SK-MEL-5 (cell line): ENCODE measurements around the gene ARSA. TPM values are rescaled to one million over a fixed set of nuclear protein-coding genes. Genes with fewer than 3 reads are reported as not detected.

Source experiments
- DNase-seq: peaks from one replicate; pipeline ENCODE4 v3.0.0-alpha.2; 2016; ENCODE audit warnings: low read depth, low spot score
- in situ Hi-C: cut with HindIII; loops from 2 replicates; pipeline ENCODE4 v1.10.0; 2016; ENCODE audit warnings: low sequenced_read_pairs, high pct_unique_total_duplicates, low pct_unique_long_range_greater_than_20kb
- total RNA-seq: library from RNA; depleted of rRNA; stranded (reverse); fragments of >200 nt; shearing (Covaris generic); gene quantifications from 2 replicates; pipeline ENCODE4 v1.2.3, GENCODE V29; 2014

Gene ARSA
- total RNA-seq, 1 experiment from 2014 or later: 17.5 TPM

DNA sequence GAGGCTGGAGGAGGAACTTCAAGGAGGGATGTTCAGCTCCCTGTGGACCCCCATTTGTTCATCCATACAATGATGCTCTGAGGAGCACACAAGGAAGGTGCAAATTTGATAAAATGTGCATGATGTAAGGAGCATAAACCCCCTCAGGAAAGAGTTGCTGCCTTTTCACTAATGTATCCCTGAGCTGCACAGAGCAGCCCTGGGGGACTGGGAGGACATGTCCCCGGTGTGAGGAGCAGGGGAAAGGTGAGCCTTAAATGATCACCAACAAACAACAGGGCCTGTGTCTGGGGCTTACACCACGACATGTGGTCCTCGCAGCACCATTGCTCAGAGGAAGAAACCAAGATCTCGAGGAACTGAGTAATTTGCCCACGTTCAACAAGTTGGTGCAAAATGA is 30.9 kb downstream of the ARSA start:
- in situ Hi-C loops: no loop called here
- DNase-seq: no peak

DNA sequence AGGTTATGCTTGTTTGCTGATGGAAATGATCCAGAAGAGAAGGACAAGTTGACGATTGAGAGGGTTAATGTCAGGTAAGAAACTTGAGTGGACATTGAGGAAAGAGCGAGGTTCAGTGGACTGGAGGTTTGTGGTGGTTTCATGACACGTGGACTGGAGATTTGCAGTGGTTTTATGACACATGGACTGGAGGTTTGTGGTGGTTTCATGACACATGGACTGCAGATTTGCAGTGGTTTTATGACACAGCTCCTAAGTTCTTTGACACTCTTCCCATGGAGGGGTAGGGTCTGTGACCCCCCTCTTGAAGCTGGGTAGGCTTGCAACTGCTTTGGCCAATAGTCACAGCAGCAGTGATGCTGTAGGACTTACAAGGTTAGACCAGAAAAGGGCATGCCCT is 32.8 kb downstream of the ARSA start:
- in situ Hi-C loops: no loop called here
- DNase-seq: no peak

GRCh38 chr22:50587407-50587806 is 40.5 kb downstream of the ARSA start:
- no peak for DNase-seq
- in situ Hi-C loops: no loop called here

DNA sequence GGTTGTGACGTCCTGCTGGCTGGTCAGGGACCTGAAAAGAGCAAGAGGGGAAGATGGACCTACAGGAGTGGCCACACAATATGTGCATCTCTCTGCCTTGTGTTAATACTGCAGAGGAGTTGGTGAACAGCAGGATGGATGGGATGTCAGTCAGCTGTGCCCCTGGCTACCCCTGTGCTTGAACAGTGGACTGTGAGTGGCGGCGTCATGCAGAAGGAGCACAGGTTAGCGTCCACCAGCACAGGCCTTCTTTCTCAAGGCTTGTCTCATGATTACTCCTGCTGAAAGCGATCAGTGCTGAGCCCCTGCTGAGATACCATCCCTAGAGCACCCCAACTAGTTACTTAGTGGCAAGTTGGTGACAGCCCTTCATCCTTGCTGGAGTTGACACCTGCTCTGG is 41.5 kb downstream of the ARSA start:
- in situ Hi-C loops: no loop called here
- no peak for DNase-seq

DNA sequence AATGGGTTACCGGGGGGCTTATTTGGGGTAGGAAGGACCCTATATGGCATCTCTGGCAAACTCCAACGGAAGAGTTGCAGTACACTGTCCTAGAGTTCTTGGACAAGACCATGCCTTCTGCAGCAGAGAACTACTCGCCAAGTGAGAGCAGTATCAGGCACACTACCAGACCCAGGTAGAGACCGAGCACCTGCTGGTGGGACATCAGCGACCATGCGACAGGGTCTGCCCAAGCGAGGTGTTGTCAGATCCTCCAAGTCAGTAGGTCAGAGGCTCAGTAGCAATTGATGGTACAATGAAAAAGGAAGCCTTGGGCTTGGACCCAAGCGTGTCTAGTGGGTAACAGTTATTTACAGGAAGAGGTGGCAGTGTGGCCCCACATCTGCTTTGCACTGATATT is 42.2 kb downstream of the ARSA start:
- DNase-seq: no peak
- in situ Hi-C loops: no loop called here

- DNase-seq: no peak
- in situ Hi-C loops: no loop called here
Observed at GRCh38 chr22:50585238-50585637, 42.7 kb downstream of the ARSA start.

DNA sequence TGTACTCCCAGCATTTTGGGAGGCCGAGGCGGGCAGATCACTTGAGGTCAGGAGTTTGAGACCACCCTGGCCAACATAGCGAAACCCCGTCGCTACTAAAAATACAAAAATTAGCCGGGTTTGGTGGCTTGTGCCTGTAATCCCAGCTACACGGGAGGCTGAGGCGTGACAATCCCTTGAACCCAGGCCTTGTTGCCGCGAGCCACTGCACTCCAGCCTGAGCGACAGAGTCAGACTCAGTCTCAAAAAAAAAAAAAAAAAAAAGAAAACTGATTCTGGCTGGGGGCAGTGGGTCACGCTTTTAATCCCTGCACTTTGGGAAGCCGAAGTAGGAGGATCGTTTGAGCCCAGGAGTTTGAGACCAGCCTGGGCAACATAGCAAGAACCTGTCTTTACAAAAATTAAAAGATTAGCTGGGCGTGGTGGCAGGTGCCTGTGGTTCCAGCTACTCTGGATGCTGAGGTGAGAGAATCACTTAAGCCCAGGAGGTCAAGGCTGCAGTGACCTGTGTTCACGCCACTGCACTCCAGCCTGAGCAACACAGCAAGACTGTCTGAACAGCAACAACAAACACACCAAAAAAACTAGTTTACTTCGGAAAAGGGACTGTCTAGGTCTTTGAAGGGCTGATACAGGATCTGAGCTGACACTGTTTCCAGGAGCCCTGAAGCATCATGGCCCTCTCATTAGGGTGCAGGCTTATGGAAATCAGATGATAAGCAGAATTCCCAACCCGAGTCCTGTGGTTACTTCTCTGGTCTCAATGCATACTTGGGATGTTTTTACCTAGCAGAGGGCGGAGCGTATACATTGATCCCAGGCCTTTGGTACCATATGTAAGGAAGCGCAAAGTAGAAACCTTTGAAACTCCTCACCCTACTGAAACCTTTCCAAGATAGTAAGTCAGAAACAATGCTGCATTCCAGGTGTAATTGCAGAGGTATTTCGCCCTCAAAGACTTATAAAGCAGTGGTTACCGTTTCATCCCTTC is 43.6 kb downstream of the ARSA start:
- in situ Hi-C loops: no loop called here
- DNase-seq: no peak

DNA sequence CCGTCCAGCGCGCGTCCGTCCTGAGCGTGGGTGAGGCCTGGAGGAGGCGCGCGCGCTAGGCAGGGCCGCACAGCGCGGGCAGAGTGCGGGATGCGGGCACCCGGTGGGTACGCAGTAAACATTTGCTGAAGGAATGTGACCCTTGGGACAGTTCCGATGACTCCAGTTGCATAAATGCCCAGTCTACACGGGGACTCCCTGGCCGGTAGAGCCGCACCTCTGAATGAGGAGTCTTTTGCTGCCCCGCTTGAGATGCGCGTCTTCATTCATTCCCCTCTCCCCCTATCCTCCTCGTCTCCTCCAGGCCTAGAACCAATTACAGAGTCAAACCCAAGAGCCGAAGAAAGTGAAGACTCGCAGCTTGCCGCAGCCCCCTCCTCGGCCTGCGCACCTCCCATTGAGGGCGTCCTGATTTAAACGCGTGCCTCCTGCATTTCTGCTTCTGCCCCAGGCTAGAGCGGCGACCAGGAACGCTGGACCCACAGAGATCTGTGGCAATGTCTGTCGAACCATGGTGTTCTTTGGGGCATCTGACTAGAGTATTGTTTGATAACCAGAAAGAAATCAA is 44.6 kb downstream of the ARSA start:
- in situ Hi-C loops: no loop called here
- no peak for DNase-seq

DNA sequence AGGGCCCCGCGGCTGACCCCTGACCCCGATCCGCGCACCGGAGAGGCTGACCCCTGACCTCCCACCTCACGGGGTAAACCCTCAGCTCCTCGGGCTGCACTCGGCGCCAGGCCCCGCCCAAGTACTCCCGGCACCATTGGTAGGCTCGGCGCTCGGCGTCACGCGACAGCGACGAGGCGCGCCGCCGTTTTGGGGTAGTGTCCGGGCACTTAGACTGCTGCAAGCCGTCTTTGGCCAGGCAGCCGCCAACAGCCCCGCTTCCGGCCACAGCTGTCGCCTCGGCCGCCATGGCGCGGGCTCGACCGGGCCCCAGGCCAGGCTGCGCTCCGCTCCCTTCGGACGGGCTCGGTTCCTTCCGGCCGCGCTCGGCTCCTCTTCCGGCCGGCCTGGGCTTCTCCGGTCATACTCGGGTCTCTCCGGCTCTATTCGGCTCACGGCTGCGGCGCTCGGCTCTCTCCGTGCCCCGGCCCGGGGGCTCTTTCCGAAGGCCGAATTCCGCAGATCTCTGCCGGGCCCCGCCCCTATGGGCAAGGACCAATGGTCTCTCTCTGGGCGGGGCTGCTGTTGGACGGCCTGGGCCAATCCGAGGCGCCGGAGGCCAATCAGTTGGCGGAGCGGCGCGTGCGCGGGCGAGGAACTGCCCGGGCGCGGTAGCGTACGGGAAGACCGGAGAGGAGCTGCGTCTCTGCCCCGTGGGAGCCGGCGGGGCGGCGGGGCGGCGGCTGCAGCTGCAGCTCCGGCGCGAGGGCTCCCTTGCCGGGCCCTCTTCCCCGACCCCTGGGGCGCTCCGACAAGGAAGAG is 45.3 kb downstream of the ARSA start, which contains the start of gene CHKB:
Gene CHKB, minus strand, starts transcription at position 357 of the 801 bp plus-strand sequence. Its CDS starts 68 bp downstream, at position 289.
- in situ Hi-C loops: no loop called here
- DNase-seq: peak; percentile 99

DNA sequence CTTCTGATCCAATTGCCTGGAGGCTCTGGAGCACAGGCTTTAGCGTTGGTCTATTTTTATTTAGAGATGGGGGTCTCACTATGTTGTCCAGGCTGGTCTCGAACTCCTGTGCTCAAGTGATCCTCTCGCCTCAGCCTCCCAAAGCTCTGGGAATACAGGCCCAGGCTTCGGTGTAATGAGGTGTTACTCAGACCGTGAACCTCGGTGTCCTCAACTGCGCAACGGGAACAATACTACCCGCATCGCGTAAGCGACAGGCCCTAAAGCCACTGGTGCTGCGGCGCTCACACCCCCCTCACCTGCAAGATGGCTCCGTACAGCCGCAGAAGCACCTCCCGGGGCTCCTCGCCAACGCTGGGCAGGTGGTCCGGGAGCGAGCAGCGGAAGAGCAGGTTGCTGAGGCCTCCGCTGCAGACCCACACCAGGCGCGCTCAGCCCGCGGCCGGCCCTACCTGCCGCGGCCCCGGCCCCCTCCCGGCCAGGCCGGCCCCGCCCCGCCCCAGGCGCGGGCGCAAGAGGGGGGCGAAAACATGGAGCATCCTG is 45.9 kb downstream of the ARSA start:
- no peak for DNase-seq
- in situ Hi-C loops: no loop called here

- in situ Hi-C loops: no loop called here
- no peak for DNase-seq
Observed at GRCh38 chr22:50581031-50581949, 46.7 kb downstream of the ARSA start.

GRCh38 chr22:50579752-50580151 is 48.2 kb downstream of the ARSA start:
- in situ Hi-C loops: no loop called here
- DNase-seq: no peak

DNA sequence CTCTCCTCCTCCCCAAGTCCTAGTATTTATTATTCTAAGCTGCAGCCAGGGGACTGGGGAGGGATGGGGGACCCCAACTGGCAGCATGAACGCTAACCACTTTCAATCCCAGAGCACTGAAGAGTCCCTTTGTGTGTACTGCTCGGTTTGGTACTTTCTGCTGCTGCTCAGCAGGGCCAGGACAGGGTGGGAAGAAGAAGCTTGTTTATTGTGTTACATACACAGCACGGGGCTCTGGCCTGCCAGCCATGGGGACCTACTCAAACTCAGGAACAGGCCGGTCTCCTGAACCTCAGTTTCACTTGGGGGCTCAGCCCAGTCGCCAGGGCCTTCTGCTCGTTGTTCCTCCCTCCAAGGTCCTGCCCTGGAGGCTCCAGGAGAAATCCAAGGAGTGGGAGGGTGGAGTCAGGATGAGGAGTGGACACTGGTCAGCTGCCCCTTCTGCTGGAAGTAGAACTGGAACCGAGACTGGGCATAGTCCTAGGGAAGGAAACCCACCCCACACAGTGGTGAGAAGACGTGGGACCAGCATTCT is 49.1 kb downstream of the ARSA start:
- no peak for DNase-seq
- in situ Hi-C loops: no loop called here

DNA sequence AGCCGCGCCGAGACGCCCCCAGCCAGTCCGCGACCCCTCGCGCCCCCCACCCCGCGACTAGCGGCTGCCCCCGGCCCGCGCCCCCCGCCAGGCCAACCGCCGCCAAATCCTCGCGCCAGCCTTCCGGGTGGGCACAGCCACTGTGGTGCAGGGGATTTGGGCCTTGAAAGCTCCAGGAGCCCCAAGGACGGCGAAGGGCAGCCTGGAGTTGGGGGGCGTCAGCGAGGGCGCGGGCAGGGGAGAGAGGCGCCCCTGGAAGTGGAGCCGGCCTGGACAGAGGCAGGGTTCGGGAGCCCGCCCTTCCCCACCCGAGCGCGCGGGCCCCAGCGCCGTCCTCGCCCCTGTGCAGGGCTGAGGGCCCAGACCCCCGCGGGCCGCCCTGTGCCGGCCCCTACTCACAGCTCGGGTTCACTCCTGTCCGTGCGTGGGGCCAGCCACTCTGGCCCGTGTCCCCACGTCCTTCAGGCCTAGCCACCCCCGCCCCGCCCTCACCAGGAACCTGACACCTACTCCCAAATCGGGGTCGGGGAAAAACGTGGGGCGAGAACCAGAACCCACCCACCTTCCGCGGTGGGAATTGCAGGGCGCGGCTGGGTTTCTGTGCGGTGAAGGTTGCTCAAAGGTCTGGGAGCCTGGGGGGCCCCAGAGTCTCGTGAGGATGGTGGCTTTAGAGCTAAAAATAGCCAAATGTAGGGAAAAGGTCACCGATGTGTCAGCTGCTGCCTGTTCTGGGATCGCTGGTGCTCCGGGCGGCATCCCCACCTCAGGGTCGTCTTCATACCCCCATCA is 49.8 kb downstream of the ARSA start, which contains the start of gene CPT1B:
Gene CPT1B, minus strand, starts transcription at position 441 of the 789 bp plus-strand sequence. CDS start 512 bp downstream, outside the sequence.
- in situ Hi-C loops: no loop called here

GRCh38 chr22:50577697-50577986 is 50.3 kb downstream of the ARSA start:
- in situ Hi-C loops: no loop called here
- DNase-seq: no peak

More for the DNA sequence above, 49.8 kb downstream of the ARSA start, which contains the start of gene CPT1B:
- no peak for DNase-seq
